Measurements from ENCODE around the gene S100A9. TPM values are rescaled to one million over a fixed set of nuclear protein-coding genes. Genes with fewer than 3 reads are reported as not detected.

S100A9 gene
- total RNA-seq, 1 donor from 2014 or later, result not detected

DNA sequence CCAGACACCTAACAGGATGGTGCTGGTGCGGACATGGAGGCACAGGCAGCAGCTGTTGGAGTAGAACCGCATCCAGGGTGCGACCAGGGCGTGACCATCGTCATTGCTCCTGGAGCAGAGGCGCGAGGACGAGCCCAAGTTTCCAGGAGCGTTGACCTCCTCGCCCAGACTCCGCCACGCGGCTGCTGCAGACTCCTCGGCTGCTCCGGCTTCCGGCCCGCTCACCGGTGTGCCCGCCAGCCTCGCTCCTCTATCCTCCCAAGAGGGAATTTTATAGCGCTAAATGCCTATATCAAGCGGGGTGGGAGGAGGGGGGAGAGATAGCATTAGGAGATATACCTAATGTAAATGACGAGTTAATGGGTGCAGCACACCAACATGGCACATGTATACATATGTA, 23.1 kb downstream of the S100A9 start:
- Mint-ChIP-seq H3K27ac (ENCODE audit: unreplicated experiment) (no peak overlapping the region), H3K4me3 (ENCODE audit: unreplicated experiment) (no peak overlapping the region), H3K9me3 (ENCODE audit: unreplicated experiment) (peaks cover 22% of the 10 kb centered on the region), H3K36me3 (ENCODE audit: unreplicated experiment) (no peaks in the 10 kb centered on the region), H3K27me3 (ENCODE audit: unreplicated experiment) (no peaks in the 10 kb centered on the region), H3K4me1 (ENCODE audit: unreplicated experiment) (no peaks in the 10 kb centered on the region)
- DNase-seq (ENCODE audit: extremely low spot score, unreplicated experiment), result no peak
- TF ChIP-seq, protein P1, sequence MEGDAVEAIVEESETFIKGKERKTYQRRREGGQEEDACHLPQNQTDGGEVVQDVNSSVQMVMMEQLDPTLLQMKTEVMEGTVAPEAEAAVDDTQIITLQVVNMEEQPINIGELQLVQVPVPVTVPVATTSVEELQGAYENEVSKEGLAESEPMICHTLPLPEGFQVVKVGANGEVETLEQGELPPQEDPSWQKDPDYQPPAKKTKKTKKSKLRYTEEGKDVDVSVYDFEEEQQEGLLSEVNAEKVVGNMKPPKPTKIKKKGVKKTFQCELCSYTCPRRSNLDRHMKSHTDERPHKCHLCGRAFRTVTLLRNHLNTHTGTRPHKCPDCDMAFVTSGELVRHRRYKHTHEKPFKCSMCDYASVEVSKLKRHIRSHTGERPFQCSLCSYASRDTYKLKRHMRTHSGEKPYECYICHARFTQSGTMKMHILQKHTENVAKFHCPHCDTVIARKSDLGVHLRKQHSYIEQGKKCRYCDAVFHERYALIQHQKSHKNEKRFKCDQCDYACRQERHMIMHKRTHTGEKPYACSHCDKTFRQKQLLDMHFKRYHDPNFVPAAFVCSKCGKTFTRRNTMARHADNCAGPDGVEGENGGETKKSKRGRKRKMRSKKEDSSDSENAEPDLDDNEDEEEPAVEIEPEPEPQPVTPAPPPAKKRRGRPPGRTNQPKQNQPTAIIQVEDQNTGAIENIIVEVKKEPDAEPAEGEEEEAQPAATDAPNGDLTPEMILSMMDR (IDR thresholded peaks at IDR 0.05), result no peak

DNA sequence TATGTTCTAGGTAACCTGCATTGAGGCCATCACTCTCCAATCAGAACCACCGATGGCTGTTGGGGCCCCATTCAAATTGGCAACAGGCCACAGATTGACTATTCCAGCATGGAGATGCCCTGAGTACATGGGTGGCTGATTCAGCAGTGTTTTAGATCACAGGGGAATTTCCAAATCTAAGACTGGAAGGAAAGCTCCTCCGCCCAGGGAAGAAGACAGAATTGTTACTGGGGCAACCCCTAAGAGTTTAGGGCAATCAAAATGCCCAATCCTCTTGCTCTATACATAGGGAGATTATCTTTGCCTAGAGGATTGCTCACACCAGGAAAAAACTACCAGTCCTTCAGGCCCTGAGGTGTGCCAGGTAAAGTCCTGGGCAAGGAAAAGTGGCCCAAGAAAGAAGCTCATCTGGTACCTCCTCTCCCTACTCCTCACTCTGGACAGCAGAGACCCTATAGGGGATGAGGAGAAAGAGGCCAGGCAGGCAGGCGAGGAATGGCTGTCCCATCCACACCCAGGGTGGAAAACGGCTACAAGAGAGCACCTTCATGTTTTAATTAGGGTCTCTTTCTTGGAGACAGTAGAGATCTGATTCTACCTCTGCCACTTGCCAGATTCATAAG, 27.4 kb downstream of the S100A9 start:
- TF ChIP-seq, protein P1 (IDR thresholded peaks at IDR 0.05), result no peak
- H3K36me3 Mint-ChIP-seq (ENCODE audit: unreplicated experiment), result no peaks in the 10 kb centered on the region
- no peak overlapping the region for H3K4me3 Mint-ChIP-seq (ENCODE audit: unreplicated experiment)
- H3K27me3 Mint-ChIP-seq (ENCODE audit: unreplicated experiment), result peaks cover 2% of the 10 kb centered on the region
- DNase-seq (ENCODE audit: extremely low spot score, unreplicated experiment), result peak; percentile 59
- no peaks in the 10 kb centered on the region for H3K4me1 Mint-ChIP-seq (ENCODE audit: unreplicated experiment)
- no peak overlapping the region for H3K27ac Mint-ChIP-seq (ENCODE audit: unreplicated experiment)
- H3K9me3 Mint-ChIP-seq (ENCODE audit: unreplicated experiment), result peaks cover 22% of the 10 kb centered on the region

DNA sequence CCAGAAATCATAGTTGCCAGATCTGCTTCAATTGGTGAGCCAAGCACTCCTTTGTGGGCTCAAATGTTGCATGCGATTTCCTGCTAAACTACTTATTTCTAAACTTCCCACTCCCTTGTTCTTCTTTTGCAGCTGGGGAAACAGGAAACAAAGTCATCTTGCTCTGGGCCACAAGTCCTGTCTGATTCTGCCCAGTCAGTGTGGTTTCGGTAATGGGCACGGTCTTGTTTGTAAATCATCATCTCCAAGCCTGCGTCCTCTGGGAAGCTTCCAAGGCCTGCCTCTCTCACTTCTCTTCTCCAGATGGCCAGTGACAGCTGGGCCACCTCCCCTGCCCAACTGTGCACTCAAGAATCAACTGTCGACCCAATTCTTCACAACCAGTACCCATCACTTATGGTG, 28.8 kb downstream of the S100A9 start:
- Mint-ChIP-seq H3K27ac (ENCODE audit: unreplicated experiment) (no peak overlapping the region), H3K36me3 (ENCODE audit: unreplicated experiment) (no peaks in the 10 kb centered on the region), H3K4me1 (ENCODE audit: unreplicated experiment) (no peaks in the 10 kb centered on the region), H3K4me3 (ENCODE audit: unreplicated experiment) (no peak overlapping the region), H3K27me3 (ENCODE audit: unreplicated experiment) (peaks cover 2% of the 10 kb centered on the region), H3K9me3 (ENCODE audit: unreplicated experiment) (peaks cover 17% of the 10 kb centered on the region)
- TF ChIP-seq, protein P1 (IDR thresholded peaks at IDR 0.05), result no peak
- peak; percentile 57 for DNase-seq (ENCODE audit: extremely low spot score, unreplicated experiment)

DNA sequence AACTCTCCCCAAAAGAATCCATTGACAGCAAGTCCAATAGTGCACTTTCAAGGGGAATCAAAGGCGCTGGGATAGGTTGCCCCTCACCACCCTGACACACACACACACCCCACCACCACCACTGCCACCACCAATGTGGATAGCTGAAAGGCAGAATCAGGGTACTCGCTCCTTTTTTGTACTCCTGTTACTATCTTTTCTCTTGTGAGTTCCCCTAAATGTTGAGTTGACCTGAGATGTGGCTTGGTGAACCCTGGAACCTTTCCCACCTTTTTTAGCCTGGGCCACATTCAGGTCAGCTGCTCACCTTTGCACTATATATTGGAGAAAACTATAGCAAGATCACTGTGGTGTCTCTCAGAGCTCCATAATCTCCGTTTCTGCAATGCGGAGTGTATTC, 29.3 kb downstream of the S100A9 start:
- TF ChIP-seq, protein P1 (IDR thresholded peaks at IDR 0.05), result no peak
- H3K4me3 Mint-ChIP-seq (ENCODE audit: unreplicated experiment), result no peak overlapping the region
- no peaks in the 10 kb centered on the region for H3K4me1 Mint-ChIP-seq (ENCODE audit: unreplicated experiment)
- peaks cover 12% of the 10 kb centered on the region for H3K9me3 Mint-ChIP-seq (ENCODE audit: unreplicated experiment)
- DNase-seq (ENCODE audit: extremely low spot score, unreplicated experiment), result peak; percentile 48
- H3K36me3 Mint-ChIP-seq (ENCODE audit: unreplicated experiment), result no peaks in the 10 kb centered on the region
- no peak overlapping the region for H3K27ac Mint-ChIP-seq (ENCODE audit: unreplicated experiment)
- peaks cover 2% of the 10 kb centered on the region for H3K27me3 Mint-ChIP-seq (ENCODE audit: unreplicated experiment)

DNA sequence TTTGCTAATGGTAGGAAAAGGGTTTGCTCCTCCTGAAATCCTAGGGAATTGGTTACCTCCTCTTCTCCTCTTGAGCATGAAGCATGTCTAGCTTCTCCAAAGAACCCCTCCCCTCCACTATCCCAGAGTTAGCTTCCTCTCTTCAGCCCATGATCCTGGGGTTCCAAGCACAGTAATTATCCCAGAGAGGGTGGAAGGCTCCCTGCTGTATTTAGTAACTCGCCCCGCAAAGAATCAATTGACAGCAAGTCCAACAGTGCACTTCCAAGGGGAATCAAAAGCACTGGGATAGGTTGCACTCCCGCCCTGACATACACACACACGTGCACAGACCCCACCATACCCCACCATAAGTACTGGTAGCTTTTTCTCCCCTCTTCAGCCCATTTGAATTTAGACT, 30.1 kb downstream of the S100A9 start:
- no peaks in the 10 kb centered on the region for H3K4me1 Mint-ChIP-seq (ENCODE audit: unreplicated experiment)
- TF ChIP-seq, protein P1 (IDR thresholded peaks at IDR 0.05), result no peak
- no peaks in the 10 kb centered on the region for H3K36me3 Mint-ChIP-seq (ENCODE audit: unreplicated experiment)
- H3K9me3 Mint-ChIP-seq (ENCODE audit: unreplicated experiment), result peaks cover 4% of the 10 kb centered on the region
- no peak overlapping the region for H3K4me3 Mint-ChIP-seq (ENCODE audit: unreplicated experiment)
- peak; percentile 48 for DNase-seq (ENCODE audit: extremely low spot score, unreplicated experiment)
- H3K27me3 Mint-ChIP-seq (ENCODE audit: unreplicated experiment), result peaks cover 2% of the 10 kb centered on the region
- no peak overlapping the region for H3K27ac Mint-ChIP-seq (ENCODE audit: unreplicated experiment)
